Measurements from ENCODE around the gene PSMC4.

The PSMC4 gene

GRCh38 chr19:39963898-39964297, 7.1 kb upstream of the PSMC4 start:
- TF ChIP-seq, protein P1, sequence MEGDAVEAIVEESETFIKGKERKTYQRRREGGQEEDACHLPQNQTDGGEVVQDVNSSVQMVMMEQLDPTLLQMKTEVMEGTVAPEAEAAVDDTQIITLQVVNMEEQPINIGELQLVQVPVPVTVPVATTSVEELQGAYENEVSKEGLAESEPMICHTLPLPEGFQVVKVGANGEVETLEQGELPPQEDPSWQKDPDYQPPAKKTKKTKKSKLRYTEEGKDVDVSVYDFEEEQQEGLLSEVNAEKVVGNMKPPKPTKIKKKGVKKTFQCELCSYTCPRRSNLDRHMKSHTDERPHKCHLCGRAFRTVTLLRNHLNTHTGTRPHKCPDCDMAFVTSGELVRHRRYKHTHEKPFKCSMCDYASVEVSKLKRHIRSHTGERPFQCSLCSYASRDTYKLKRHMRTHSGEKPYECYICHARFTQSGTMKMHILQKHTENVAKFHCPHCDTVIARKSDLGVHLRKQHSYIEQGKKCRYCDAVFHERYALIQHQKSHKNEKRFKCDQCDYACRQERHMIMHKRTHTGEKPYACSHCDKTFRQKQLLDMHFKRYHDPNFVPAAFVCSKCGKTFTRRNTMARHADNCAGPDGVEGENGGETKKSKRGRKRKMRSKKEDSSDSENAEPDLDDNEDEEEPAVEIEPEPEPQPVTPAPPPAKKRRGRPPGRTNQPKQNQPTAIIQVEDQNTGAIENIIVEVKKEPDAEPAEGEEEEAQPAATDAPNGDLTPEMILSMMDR (conservative IDR thresholded peaks at IDR 0.05; ENCODE audit: low read depth, low read length) = no peak
- no peak for DNase-seq (ENCODE audit: low read depth)
- H3K4me3 ChIP-seq (ENCODE audit: low read length) = no peak overlapping the region

DNA sequence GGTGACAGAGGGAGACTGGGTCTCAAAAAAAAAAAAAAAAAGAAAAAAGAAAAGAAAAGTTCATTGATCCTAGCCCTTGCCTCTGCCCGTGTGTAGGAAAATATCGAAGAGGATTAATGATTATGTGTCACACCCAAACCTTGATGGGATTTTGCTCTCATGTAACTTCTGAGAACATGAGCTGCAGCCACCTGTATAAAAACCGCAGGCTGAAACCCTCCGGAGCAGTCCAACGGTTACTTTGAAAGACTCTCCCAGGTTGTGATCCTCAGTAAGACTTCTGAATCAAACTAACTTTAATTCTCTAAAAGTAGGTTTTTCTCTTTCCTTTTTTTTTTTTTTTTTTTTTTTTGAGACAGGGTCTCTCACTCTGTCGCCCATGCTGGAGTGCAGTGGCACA, 4.3 kb upstream of the PSMC4 start:
- no peak overlapping the region for H3K4me3 ChIP-seq (ENCODE audit: low read length)
- TF ChIP-seq, protein P1 (conservative IDR thresholded peaks at IDR 0.05; ENCODE audit: low read depth, low read length) = no peak
- DNase-seq (ENCODE audit: low read depth) = no peak

DNA sequence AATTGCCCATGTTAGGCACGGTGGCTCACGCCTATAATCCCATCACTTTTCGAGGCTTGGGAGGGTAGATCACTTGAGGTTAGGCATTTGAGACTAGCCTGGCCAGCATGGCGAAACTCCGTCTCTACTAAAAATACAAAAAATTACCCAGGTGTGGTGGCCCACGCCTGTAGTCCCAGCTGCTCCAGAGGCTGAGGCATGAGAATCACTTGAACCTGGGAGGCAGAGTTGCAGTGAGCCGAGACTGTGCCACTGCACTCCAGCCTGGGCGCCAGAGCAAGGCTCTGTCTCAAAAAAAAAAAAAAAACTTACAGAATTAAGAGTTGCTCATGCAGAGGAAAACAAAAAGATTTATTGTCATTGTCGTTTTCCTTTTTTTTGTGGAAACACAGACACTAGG, 3.4 kb upstream of the PSMC4 start:
- TF ChIP-seq, protein P1 (conservative IDR thresholded peaks at IDR 0.05; ENCODE audit: low read depth, low read length) = no peak
- DNase-seq (ENCODE audit: low read depth) = no peak
- H3K4me3 ChIP-seq (ENCODE audit: low read length) = no peak overlapping the region

GRCh38 chr19:39968789-39969188, 2.2 kb upstream of the PSMC4 start:
- no peak overlapping the region for H3K4me3 ChIP-seq (ENCODE audit: low read length)
- DNase-seq (ENCODE audit: low read depth) = no peak
- TF ChIP-seq, protein P1 (conservative IDR thresholded peaks at IDR 0.05; ENCODE audit: low read depth, low read length) = no peak

- H3K4me3 ChIP-seq (ENCODE audit: low read length) = no peak overlapping the region
- TF ChIP-seq, protein P1 (conservative IDR thresholded peaks at IDR 0.05; ENCODE audit: low read depth, low read length) = no peak
- no peak for DNase-seq (ENCODE audit: low read depth)
Measured at GRCh38 chr19:39969266-39969665, 1.7 kb upstream of the PSMC4 start.

DNA sequence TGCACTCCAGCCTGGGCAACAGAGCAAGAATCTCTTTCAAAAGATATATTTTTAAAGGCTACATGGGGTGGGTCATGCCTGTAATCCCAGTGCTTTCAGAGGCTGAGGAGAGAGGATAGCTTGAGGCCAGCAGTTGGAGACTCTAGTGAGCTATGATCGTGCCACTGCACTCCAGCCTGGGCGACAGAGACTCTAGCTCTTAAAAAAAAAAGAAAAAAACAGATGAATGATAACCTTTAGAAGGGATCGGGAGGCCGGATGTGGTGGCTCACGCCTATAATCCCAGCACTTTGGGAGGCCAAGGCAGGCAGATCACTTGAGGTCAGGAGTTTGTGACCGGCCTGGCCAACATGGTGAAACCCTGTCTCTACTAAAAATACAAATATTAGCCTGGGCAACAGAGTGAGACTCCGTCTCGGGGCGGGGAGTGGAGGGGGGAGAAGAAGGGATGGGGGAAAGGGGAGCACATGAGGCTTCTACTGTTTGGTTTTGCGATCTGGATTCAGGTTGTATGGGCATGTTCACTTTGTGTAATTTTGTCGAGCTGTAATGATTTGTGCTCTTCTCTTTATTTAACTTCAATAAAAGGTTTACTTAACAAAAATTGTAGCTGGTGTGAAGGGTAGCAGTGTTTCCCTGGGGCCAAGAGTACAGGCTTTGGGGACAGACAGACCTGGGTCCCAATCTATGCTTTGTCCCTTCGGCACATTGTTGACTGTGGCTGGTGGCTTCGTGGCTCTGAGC, 1.1 kb upstream of the PSMC4 start:
- TF ChIP-seq, protein P1 (conservative IDR thresholded peaks at IDR 0.05; ENCODE audit: low read depth, low read length) = no peak
- no peak for DNase-seq (ENCODE audit: low read depth)

DNA sequence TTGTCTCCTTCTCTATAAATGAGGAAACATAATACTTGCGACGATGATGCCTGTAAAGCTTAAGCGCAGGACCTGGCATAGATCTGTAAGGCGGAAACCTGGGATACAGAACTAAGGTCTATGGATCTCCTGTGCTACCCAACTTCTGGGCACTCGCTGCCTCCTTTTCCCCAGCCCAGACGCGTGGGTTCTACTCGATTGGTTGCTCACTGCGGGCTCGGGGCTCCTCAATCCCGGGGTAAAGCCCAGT, 615 bp upstream of the PSMC4 start:
- DNase-seq (ENCODE audit: low read depth) = peak; percentile 7
- TF ChIP-seq, protein P1 (conservative IDR thresholded peaks at IDR 0.05; ENCODE audit: low read depth, low read length) = no peak
- H3K4me3 ChIP-seq (ENCODE audit: low read length) = peak overlapping the region; percentile 97

More for the DNA sequence above, 1.1 kb upstream of the PSMC4 start:
- H3K4me3 ChIP-seq (ENCODE audit: low read length) = peak overlapping the region; percentile 97
